Activated CD4-positive, alpha-beta T cell treated with anti-CD3 and anti-CD28 coated beads for 24 hours (primary cell): Measurements from ENCODE around the gene RNASE12.
"Not testable (repeated sequence)": the region's sequence is repeated elsewhere in the genome, so short reads cannot be mapped to it uniquely, and the experiment has no call there.

ENCODE experiments used
- DNase-seq, 2 donors: peaks; one replicate each; pipeline ENCODE4 v3.0.0-alpha.2; 2020; ENCODE audit warnings: low read depth in 2 of 2

The RNASE12 gene, protein sequence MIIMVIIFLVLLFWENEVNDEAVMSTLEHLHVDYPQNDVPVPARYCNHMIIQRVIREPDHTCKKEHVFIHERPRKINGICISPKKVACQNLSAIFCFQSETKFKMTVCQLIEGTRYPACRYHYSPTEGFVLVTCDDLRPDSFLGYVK

DNA sequence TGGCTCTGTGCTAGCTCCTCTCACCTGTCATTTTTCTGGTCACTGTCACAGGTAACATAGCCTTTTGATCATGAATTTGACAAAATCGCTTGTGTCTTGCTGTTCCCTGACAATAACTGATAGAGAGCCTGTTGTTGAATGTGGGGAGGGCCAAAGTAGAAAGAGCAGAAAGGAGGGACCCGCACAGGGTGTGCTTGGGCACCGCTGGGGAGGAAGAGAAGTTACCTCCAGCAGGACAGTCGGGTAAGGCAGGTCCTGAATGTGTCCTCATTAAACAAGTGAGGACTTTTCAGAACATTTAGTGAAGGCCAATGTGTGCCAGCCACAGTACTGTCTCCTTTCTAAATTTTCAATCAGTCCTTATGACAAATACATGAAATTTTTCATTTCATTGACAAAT lies at the start of gene RNASE12:
TSS of gene RNASE12 (minus strand) at position 142 of the 400 bp plus-strand sequence. CDS start 653 bp downstream, outside the sequence.
- no peak for DNase-seq

GRCh38 chr14:20632831-20633691 lies 41.9 kb upstream of the RNASE12 start:
- DNase-seq: peak; percentile 52 to 54

DNA sequence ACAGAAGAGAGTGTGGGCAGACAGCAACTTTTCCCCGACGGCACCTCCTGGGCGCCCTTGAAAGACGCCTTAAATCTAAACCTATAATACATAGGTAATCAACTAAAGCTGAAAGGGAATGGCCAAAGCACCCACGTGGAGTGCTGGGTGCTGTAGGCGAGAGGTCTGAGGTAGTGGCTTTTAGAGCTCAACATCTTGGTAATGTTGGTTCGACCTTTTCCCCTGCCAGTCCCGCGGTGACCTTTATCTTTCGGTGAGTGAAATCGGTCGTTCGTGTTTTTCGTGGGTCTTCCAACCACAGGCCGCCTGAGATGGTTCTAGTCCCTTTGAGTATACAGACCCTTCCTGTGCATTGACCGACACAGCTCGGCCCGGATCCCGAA lies 41.3 kb upstream of the RNASE12 start:
- DNase-seq: no peak

- DNase-seq: no peak
These were observed 40.8 kb upstream of the RNASE12 start for GRCh38 chr14:20631880-20632389.

- peak in 1 of 2 donors; percentile 55 for DNase-seq
These were observed 40.1 kb upstream of the RNASE12 start for GRCh38 chr14:20631023-20631879.

GRCh38 chr14:20630340-20631022 lies 39.3 kb upstream of the RNASE12 start:
- no peak for DNase-seq

- no peak for DNase-seq
These were observed 37.1 kb upstream of the RNASE12 start for GRCh38 chr14:20628063-20628854.

DNA sequence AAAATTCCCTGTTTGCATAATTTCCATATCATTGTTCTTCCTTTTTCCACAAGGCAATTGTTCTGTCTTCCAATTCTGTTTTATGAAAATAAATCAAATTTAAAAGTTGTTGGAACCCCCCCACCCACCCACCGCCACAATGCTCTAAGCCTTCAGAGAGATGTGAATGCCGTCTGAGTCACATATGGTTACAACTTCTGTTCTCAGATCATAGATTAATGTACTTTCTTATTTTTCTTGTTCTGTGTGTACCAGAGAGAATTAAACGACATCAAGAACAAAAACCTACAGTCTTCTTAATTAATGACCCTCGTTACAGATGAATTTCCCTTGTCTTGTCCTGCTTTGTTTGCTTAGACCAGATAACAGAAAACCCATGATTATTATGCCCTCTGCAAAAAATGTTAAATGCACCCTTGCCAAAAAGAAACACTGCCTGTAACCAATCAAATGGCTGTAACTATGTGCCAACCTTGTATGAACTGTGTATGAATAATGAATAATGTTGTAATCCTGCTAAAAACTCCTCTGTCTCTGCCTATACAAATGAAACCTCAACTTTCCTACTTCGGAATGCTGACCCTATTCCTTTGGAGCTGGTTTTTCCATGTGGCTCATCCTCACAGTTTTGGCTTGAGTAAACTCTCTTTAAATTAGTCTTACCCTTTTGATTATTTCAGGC lies 36.3 kb upstream of the RNASE12 start:
- DNase-seq: no peak

- DNase-seq: no peak
These were observed 35.1 kb upstream of the RNASE12 start for GRCh38 chr14:20626274-20626673.

- no peak for DNase-seq
These were observed 33.4 kb upstream of the RNASE12 start for GRCh38 chr14:20624495-20625070.

- no peak for DNase-seq
These were observed 32.6 kb upstream of the RNASE12 start for GRCh38 chr14:20623798-20624197.

DNA sequence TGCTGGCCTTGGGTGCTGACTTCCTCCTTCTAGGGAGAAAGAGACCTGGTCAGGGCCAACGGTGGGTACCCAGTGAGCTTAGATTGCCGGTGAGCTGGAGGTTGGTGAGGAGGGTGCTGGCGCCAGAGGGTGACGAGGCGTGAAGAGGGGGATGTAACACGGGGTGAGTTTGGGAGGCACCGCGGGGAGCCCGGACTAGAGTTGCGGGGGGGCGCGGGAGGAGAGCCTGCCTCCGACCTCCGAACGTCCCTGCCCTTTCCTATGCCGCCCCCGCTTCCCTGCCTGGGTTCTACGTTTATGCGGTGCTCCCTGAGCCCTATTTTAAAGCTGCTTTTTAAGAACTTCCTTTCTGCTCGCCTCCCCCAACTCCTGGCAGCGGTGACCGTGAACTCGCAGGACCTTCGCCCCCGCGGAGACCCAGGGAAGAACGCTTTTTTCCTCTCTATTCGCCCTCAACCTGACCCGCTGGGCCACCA lies 31.7 kb upstream of the RNASE12 start:
- DNase-seq: no peak

GRCh38 chr14:20620798-20621478 lies 29.8 kb upstream of the RNASE12 start:
- DNase-seq: no peak

GRCh38 chr14:20619688-20620087 lies 28.5 kb upstream of the RNASE12 start:
- not testable (repeated sequence) for DNase-seq

DNA sequence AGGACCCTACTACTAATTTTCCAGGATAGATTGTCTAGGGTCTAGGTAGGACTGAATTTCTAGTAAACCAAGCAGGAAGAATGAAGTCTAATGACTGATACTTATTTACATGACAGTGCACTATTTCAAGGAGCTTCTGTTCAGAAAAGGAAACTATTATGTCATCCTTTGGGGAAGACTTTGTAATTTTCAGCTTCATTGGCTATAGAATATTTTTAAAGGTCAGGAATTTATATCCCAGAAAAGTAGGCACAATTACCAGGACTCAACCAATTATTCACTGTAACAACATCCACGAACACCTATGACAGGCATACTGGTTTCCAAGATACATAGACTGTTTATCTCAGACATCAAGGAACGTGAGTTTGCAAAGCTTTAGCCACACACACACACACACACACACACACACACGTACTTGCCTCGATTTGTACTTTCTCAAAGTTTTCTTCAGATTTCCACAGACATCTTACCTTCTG lies 27.1 kb upstream of the RNASE12 start:
- no peak for DNase-seq

DNA sequence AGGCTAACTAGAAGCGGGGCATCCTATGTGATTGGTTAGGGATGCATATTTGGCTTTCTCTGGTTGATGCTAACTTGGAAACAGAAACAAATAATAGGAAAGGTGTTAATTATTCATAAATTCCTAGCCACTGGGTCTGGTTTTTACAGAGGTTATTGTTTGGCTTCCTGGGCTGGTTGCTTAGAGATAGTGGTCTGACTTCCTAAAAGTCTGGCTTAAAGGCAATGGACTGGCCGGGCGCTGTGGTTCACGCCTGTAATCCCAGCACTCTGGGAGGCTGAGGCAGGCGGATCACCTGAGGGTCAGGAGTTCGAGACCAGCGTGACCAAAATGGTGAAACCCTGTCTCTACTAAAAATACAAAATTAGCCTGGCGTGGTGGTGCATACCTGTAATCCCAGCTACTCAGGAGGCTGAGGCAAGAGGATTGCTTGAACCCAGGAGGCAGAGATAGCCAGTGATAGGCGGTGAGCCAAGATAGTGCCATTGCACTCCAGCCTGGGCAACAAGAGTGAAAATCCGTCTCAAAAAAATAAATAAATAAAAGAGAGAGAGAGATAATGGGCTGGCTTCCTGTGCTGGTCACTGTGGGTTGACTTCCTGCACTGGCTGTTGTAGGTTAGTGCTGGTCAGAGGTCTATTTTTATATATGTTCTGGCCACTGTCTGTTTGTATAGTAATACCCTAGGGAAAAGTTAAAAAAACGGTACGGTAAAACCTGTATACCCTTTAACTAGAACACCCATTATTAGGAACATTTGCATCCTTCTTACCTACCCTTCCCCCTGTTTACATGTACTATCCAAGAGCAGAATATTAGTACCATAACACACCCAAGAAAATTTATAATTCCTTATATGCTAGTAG lies 26.2 kb upstream of the RNASE12 start:
- no peak for DNase-seq

DNA sequence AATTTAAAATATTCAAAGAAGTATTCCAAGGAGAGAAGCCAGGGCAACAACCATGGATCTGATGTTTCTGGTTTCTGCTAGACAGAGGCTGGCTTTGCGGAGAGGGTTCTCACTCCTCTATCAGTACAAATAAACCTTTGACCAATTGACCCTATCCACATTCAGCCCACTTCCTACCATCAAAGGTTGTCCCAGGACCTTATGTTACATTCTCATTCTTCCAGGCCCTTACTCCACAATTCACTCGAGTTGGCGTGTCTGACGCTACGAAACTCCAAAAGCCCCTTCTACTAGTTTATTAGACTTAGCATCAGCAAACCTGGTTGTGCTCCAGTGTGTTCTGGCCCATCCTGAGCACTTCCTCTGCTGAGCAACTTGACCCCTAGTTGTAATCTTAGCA lies 24.8 kb upstream of the RNASE12 start:
- no peak for DNase-seq
